Cortex of kidney (tissue), 1 donor: ENCODE results near the gene PTGIR.
"Not testable (repeated sequence)": the region's sequence is repeated elsewhere in the genome, so short reads cannot be mapped to it uniquely, and the experiment has no call there.

Source experiments
- DNase-seq: peaks from one replicate; lab custom pipeline; 2025; lab: John Stamatoyannopoulos, UW

Gene PTGIR

DNA sequence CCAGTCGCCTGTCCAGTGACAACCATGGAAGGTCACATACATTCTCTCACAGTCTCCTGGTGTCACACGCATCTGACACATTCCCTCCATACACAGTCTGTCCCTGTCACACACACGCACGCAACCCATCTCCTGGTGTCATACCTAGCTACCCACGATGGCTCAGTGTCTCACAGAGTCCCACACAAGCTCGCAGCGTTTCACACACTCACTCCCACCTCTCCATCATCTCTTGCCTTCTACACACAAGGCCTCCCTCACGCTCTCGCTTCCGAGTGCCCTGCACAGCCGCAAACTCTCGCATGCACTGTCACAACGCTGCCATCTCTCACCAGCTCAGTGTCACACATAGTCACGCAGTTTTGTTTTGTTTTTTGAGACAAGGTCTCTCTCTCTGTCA lies 12.3 kb upstream of the PTGIR start:
- no peak for DNase-seq

DNA sequence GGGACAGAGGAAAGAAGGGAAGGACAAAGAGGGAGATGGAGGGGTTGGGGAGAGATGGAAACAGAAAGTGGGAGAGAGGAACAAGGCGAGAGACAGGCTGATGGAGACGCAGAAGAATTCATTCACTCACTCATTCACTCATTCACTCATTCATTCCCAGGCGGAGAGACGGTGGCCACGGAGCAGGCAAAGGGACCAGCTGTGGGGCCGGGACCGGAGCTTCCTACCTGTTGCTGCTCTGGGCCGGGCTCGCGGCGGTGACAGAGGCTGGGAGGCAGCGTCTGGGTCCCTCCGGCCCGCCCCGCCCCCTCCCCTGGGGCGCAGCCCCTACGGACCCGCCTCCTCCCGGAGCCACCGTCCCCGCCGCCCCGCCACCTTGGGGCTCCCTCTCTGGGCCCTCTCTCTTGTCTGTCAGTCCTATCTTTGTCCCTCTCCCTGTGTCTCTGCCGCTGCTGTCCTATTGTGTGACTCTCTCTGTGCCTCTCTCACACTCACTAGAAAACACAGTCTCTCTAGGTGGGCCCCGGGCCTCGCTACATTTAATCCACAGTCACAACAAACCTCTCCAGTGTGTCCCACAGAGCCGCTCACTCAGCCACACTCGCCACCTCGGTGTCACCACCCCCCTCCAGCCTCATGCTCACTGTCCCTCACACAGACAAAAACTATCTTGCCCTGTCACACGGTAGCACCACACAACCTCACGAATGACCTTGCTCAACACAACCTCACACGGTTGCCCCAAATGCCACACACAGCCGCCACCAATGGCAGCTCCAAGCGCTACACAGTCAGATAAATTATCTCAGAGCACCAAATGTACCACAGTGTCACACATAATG lies 11.3 kb upstream of the PTGIR start, which contains the start of gene GNG8:
TSS of gene GNG8 (minus strand) at position 283 of the 842 bp plus-strand sequence. CDS start 1,520 bp downstream, outside the sequence.
- DNase-seq: no peak

DNA sequence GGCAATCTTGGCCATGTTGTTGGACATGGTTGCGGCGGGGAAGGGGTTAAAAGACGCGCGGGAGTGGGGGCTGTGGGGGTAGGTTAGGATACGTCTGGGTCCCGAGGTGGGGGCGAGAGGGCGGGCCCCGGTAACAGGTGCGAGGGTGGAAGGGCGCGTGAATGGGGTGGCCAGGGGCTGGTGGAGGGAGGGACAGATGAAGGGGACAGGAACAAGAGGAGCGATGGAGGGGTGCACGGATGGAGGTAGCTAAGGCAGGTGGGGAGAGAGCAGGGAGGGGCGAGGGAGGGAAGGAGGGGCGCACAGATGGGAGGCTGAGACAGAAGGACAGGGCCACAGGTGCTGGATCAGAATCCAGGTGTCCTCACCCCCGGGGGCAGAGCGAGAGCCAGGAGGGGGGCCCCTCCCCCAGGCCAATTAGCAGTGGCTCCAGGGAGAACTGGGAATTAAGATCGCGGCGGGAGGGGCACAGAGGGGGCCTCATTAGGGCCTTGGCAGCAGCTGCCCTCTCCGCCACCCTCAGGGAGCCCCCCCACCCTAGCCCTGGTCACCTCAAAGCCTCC lies 9.8 kb upstream of the PTGIR start:
- no peak for DNase-seq

DNA sequence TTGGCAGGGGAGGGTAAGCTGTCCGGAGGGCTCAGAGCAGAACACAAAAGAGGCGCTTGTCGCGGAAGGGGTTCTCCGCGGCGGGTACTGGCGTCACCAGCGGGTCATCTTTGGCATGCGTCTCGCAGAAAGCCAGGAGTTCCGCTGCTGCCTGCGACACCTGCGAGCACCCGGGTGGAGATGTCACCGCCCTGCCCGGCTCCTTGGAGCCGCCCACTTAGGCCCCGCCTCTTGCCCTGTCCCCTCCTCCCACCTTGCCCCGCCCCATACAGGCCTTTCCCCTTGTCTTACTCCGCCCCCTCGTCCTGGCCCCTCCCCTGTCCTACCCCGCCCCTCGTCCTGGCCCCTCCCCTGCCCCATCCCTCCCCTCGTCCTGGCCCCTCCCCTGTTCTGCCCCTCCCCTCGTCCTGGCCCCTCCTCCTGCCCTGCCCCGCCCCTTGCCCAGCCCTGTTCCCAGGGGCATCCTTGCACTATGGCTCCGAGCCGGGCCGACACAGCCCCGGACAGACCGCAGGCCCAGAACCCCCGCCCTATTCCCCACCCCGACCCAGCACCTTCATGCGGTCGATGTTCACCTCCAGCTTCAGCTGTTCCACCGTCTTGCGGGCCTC lies 9.3 kb upstream of the PTGIR start:
- DNase-seq: no peak

DNA sequence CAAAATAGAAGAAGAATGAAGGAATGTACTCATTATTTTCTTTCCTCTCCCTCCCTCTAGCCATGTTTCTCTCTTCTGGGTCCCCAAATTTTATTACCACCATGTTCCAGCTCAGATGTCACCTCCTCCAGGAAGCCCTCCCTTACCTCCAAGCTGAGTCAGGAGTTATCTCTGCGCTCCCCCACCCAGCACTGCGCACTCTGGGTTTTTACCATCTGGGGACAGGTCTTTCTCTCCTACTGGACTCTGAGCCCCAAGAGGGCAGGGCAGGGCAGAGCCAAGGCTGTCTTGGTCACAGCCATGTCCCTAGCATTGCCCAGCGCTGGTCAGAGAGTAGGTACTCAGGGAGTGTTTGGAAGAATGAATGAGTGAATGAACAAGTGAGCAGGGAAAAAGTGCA lies 8.2 kb upstream of the PTGIR start:
- DNase-seq: no peak

DNA sequence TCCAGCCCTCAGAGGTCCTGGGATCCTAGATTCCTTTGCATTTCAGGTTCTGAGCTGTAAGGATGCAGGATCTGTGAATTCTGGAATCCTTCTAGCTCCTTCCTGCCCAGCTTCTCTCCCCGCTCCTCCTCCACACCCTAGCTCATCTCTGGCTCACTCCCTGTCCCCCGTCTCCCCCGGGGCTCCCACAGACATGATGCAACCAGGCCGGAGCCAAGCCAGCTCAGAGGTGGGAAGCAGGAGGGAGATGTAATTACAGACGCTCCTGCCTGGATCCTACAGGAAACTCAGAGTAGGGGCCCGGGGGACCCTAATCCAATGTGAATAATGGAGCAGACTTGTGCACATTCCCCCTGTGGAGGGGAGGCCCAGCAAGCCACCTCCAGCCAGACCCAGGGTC lies 6.6 kb upstream of the PTGIR start:
- no peak for DNase-seq

DNA sequence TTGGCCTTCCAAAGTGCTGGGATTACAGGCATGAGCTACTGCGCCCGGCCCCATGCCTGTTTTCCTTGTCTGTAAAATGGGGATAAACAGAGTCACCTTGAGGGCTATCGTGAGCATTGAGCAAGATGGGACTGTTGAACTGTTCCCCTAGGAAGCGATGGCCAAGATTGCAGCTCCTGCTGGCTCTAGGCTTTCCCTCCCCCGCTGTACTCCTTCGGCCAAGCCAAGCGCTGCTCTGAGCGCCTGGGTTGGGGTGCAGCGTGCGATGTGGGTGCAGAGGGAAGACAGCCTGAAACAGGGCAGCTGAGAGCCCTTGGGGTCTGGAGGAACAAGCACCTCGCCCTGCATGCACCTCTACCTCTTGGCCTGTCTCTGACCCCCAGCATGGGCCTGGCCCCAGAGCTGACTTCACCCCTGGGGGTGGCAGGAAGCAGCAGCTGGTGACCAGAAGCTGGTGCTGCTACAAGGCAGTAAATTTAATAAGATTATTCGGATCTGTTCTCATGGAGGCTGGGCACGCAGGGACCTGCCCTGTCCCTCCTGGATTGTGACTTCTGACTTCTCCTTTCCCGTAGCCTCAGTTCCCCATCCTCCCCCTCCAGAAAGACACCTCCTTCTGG lies 5.8 kb upstream of the PTGIR start:
- no peak for DNase-seq

DNA sequence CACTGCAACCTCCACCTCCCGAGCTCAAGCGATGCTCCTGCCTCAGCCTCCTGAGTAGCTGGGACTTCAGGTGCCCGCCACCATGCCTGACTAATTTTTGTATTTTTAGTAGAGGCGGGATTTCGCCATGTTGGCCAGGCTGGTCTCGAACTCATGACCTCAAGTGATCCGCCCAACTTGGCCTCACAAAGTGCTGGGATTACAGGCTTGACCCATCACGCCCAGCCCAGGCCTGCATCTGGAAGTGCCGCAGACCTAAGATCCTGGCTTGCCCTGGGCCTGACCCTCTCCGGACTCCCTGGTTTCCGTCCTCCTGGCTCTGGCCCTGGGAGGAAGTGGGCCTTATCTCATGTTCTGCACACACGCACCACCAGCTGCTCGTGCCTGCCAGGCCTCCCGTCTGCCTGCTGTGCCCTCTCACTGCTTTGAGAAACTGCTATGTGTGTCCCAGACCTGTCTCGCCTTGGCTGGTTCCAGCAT lies 4.7 kb upstream of the PTGIR start:
- DNase-seq: no peak

DNA sequence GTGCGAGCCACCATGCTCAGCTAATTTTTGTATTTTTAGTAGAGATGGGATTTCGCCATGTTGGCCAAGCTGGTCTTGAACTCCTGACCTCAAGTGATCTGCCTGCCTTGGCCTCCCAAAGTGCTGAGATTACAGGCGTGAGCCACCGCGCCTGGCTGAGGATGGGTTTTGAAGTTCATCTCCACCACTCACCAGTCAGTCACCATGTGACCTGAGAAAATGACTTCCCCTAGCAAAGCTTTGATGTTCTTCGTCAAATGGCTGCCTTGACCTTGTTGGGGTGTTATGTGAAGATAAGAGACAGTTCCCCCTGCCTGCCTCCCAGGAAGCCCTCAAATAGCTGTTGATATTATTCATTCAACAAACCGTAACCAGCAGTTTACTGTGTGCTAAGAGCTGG lies 4.1 kb upstream of the PTGIR start:
- DNase-seq: not testable (repeated sequence)

DNA sequence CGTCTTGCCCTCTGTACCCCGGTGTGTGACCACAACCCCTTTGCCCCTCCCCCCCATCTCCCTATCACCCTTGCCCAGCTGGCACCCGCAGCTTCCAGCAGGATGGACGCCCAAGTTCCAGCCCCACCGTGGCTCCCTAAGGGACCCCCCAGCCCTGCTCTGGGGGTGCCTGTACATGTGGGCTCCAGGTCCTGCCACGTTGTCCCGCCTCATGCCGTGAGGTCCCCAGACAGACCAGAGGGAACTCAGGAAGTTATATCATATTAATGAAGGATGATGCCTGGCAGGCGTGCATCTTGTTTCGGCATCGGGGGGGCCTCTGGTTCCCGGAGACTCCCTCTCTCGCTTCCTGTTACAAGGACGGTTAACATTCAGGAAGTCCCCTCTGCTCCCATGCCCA lies 1.6 kb upstream of the PTGIR start:
- no peak for DNase-seq

DNA sequence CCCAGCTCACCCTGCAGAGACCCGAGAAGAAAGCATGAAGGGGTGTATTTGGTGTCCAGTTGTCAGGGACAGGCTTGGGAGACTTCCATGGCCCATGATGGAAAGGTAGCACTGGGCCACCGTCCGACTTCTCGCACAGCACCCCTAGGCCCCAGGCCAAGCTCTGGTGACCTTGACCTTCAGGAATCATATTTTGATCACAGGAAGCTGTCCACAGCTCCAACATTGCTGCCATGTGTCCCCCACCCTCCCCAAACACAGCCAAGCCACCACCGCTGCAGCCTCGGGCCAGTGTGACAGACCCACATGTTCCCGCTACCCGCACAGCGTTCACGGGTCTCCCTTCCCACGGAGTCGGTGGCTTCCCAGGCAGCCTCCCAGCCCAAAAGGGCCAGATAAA lies 842 bp upstream of the PTGIR start:
- DNase-seq: no peak

DNA sequence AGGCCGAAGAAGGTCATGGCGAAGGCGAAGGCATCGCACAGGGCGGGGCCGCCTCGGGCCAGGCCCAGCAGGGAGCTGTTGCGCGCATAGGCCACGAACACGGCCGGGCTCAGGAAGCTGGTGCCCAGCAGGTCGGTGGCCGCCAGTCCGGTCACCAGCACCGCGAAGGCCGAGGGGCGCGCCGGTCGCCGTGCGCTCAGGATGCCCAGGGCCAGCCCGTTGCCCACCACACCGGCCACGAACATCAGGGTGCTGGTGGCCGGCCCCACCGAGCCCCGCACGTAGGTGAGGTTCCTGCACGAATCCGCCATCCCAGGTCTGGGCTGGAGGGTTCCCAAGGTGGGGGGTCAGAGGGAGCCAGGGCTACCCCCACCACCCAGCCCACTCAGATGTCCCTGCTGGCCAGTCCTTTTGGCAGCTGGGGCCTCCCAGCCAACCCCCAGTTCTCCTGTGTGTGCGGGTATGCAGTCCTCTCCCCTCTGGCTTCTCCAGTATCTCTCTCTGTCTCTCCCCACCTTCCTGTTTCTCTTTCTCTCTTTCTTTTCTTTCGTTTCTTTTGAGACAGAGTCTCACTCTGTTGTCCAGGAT lies 880 bp downstream of the PTGIR start:
- no peak for DNase-seq

DNA sequence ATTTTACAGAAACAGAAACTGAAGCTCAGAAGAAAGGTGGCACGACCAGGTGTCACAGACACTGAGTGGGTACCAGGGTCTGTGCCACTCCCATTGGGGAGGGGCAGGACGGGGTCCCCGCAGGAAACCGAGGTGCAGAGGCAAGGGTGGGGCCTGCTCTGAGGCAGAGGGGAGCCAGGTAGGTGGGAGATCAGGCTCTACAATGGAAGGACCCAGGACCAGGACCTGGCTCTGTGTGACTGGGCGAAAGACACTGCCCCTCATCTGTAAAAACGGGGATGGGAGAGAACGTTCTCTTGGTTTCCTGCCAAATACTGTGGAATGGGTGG lies 2.8 kb downstream of the PTGIR start:
- no peak for DNase-seq

DNA sequence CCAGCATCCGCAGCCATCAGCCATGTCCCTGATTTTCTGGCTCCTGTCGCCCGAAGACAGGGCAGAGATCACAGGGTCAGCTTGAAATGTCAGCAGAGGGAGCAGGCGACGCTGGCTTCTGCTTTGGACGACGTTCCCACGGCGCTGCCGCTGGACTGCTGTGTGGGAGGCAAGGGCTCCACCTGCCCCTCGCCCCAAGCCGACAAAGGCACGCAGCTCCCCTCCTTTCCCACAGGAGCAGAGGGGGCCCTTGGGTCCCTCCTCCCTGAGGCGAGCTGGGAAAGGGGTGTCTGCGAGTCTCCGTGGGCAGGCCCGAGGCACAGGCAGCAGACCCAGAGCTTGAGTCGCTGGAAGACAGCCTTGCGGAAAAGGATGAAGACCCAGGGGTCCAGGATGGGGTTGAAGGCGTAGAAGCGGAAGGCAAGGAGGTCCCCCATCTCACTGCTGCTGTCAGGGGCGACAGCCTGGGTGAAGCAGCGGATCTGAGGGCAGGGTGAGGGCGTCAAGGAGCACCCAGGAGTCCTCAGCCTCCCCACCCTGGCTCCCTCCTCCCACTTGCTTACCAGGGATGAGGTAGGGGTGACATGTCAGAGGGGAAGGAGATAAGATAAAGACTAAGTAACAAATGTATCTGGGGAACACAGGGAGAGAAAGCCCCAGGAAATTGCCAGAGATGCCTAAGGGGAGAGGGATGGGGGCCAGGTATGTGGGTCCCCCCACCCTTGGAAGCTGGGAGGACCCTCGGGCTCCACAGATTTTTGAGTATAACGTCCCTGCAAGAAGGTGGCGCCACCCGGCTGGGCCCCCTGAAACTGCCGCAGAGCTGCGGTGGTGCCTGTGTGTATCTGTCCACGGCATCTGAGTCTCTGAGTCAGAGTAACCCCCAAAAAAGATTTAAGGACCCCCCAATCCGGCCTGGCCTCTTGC lies 3.4 kb downstream of the PTGIR start:
- no peak for DNase-seq

DNA sequence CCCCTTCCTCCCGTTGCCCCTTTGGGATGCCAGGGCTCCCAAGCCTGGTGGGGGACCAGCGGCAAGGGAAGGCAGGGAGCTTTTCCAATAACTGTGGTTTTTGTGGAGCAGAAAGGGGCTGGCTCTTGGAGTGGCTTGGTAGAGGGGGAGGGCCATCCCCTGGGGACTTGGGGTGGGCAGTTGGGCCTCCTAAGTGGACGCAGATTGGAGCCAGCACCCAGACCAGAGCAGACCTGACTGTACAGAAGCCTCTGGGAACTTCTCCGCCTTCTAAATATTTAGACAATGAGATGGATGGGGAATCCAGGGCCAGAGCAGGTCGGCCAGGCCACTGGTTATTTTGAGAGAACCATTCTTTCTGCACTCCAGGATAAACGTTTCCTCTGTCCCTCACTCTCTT lies 4.2 kb downstream of the PTGIR start:
- no peak for DNase-seq

DNA sequence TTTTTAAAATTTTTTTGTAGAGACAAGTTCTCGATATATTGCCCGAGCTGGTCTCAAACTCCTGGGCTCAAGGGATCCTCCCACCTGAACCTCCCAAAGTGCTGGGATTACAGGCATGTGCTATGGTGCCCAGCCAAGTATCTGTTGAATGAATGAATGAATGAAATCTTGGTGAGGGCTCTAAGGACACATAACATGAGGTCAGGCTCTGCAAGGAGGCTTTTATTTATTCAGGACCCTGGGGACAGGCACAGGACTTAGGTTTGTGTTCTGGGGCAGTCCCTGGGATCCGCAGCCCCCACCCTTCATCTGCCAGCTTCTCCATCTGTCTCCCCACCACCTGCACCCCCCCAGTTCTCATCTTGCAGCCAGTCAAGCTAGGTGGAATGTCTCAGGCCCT lies 4.6 kb downstream of the PTGIR start:
- no peak for DNase-seq

DNA sequence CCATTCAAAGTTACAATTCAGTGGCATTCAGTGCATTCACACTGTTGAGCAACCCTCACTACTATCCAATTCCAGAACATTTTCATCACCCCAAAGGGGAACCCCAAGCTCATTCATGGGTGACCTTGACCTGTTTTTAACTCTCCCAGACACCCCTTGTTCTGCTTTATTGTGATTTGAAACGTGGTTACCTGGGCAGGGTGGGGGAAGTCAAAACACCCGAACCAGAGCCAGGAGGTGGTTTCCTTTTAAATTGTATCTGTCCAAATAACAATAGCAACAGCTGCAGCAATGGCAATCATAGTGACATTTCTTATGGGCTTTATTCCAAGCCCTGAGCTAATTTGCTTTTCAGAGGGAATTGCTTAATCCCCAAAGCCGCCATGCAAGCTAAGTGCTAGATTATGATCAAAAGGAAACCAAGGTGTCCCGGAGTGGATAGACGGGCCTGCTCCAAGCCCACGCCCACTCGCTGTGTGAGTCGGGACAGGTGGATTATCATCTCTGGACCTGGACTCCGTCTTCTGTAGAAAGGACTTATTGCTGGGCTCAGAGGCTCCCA lies 6.1 kb downstream of the PTGIR start:
- no peak for DNase-seq

DNA sequence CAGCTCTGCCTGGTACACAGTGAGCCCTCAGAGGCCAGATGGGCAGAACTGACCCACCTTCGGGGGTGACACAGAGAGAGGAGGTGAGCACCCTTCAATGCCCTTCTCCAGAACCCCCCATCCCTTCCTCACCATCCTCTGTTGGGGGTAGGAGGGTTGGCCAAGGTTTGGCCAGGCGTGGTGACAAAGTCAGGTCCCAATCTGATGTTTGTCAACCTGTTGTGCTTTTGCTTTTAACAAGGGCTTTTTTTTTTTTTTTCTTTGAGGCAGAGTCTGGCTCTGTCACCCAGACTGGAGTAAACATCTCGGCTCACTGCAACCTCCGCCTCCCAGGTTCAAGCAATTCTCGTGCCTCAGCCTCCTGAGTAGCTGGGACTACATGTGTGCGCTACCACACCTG lies 7.3 kb downstream of the PTGIR start:
- DNase-seq: no peak

DNA sequence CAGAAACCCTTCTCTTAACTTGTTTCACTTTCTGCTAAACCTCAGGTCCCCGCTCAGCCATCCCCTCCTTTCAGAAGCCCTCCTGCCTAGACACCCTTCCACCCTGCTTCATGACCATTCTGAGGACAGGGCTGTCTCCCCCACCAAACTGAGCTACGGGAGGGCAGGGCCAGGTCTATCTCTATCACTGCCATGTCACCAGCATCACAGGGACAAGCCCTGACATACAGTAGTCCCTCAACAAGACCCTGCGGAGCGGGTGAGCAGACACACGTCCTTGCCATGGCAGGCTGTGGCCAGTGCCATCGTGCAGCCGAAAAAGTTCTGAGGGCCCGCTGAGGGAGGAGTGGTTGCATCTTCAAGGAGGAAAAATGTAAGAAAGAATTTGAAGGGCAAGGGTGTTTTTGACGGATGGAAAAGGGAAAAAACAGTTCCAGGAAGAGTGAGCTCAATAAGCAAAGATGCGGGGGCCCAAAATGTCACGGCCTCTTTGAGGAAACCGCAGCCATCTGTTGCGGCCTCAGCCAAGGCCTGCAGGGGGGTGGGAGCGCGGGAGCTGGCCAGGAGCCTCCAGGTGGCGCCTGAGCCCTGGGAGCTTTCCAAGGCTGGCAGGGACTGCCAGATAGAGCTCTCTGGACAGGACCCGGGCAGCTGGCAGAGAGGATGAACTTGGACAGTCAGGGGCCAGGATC lies 8.1 kb downstream of the PTGIR start:
- DNase-seq: no peak

DNA sequence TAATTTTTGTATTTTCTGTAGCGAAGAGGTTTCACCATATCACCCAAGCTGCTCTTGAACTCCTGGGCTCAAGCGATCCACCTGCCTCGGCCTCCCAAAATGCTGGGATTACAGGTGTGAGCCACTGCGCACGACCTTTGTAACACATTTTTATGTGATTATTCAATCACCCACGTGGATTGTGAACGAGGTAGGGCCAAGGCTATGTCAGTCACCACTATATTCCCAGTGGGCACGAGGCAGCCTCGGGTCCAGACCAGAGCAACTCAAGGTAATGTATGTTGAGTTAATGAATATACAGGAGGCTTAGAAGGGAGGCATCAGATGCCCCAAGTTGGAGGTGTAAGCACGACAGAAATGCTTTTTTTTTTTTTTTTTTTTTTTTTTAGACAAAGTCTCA lies 8.9 kb downstream of the PTGIR start:
- no peak for DNase-seq
